GM19455 (cell line): ENCODE measurements around the gene CTSK.
"Not testable (repeated sequence)": the region's sequence is repeated elsewhere in the genome, so short reads cannot be mapped to it uniquely, and the experiment has no call there.

Experiments used
- ATAC-seq: cut with Tn5 transposase; IDR thresholded peaks from one replicate; pipeline ENCODE4 v1.9.1; 2021; ENCODE audit not compliant: unreplicated experiment

The CTSK gene

GRCh38 chr1:150808121-150808520, at the start of gene CTSK:
Gene CTSK (minus strand): TSS chr1:150808260. CDS start chr1:150806805, 1,455 bp downstream.
- ATAC-seq = no peak

GRCh38 chr1:150852734-150853133, 44.7 kb upstream of the CTSK start:
- not testable (repeated sequence) for ATAC-seq

- ATAC-seq = not testable (repeated sequence)
Observed at GRCh38 chr1:150850801-150851362, 42.8 kb upstream of the CTSK start.

GRCh38 chr1:150846473-150847146, 38.5 kb upstream of the CTSK start:
- ATAC-seq = no peak

- ATAC-seq = no peak
Observed at GRCh38 chr1:150843474-150843873, 35.4 kb upstream of the CTSK start.

- no peak for ATAC-seq
Observed at GRCh38 chr1:150842964-150843363, 34.9 kb upstream of the CTSK start.

- no peak for ATAC-seq
Observed at GRCh38 chr1:150842343-150842742, 34.3 kb upstream of the CTSK start.

GRCh38 chr1:150841626-150842025, 33.6 kb upstream of the CTSK start:
- ATAC-seq = no peak

- ATAC-seq = not testable (repeated sequence)
Observed at GRCh38 chr1:150840850-150841249, 32.8 kb upstream of the CTSK start.

- no peak for ATAC-seq
Observed at GRCh38 chr1:150836129-150836773, 28.2 kb upstream of the CTSK start.

GRCh38 chr1:150833961-150834360, 25.9 kb upstream of the CTSK start:
- not testable (repeated sequence) for ATAC-seq

GRCh38 chr1:150832597-150832996, 24.5 kb upstream of the CTSK start:
- ATAC-seq = no peak

- no peak for ATAC-seq
Observed at GRCh38 chr1:150829751-150830150, 21.7 kb upstream of the CTSK start.

- no peak for ATAC-seq
Observed at GRCh38 chr1:150826299-150826698, 18.2 kb upstream of the CTSK start.

- ATAC-seq = no peak
Observed at GRCh38 chr1:150820730-150821512, 12.9 kb upstream of the CTSK start.

GRCh38 chr1:150815871-150816270, 7.8 kb upstream of the CTSK start:
- no peak for ATAC-seq

GRCh38 chr1:150813028-150813707, 5.1 kb upstream of the CTSK start:
- ATAC-seq = no peak

- ATAC-seq = no peak
Observed at GRCh38 chr1:150810958-150811659, 3.0 kb upstream of the CTSK start.

GRCh38 chr1:150809651-150810050, 1.6 kb upstream of the CTSK start:
- no peak for ATAC-seq

GRCh38 chr1:150808846-150809245, 786 bp upstream of the CTSK start:
- ATAC-seq = no peak
